Smooth muscle cell (in vitro differentiated cells): ENCODE data around the gene CHD6. TPM values are rescaled to one million over a fixed set of nuclear protein-coding genes. Genes with fewer than 3 reads are reported as not detected.
A peak's percentile ranks its signal among the peaks of the same experiment; 100 is the strongest.

Source experiments
- DNase-seq: peaks from one replicate; lab custom pipeline; 2025; ENCODE audit not compliant: unreplicated experiment; lab: John Stamatoyannopoulos, UW
- H2AFZ ChIP-seq: fragments of 200-600 bp; sonication (generic); 2 replicates; pipeline ENCODE4 v1.6.0; 2016; ENCODE audit warnings: antibody characterized with exemption, low read depth, mild to moderate bottlenecking
- H3F3A ChIP-seq: fragments of 200-600 bp; sonication (generic); 2 replicates; pipeline ENCODE4 v1.6.0; 2017; ENCODE audit warnings: antibody characterized with exemption, low read depth
- H3K27ac ChIP-seq: fragments of 200-600 bp; sonication (generic); 2 replicates; pipeline ENCODE4 v1.5.1; 2016; ENCODE audit warnings: low read depth, mild to moderate bottlenecking
- H3K27me3 ChIP-seq: fragments of 200-600 bp; sonication (generic); 2 replicates; pipeline ENCODE4 v1.6.1; 2016; ENCODE audit warnings: low read depth, mild to moderate bottlenecking
- H3K36me3 ChIP-seq: fragments of 200-600 bp; sonication (generic); 2 replicates; pipeline ENCODE4 v1.5.1; 2016; ENCODE audit warnings: low read depth
- H3K4me1 ChIP-seq: fragments of 200-600 bp; sonication (generic); 2 replicates; pipeline ENCODE4 v1.5.1; 2016; ENCODE audit warnings: low read depth
- H3K4me2 ChIP-seq: fragments of 200-600 bp; sonication (generic); 2 replicates; pipeline ENCODE4 v1.6.0; 2016; ENCODE audit warnings: mild to moderate bottlenecking
- H3K4me3 ChIP-seq: fragments of 200-600 bp; sonication (generic); 2 replicates; pipeline ENCODE4 v1.5.1; 2016; ENCODE audit warnings: mild to moderate bottlenecking
- H3K79me2 ChIP-seq: fragments of 200-600 bp; sonication (generic); 2 replicates; pipeline ENCODE4 v1.6.0; 2016; ENCODE audit warnings: low read depth, mild to moderate bottlenecking
- H3K9ac ChIP-seq: fragments of 200-600 bp; sonication (generic); 2 replicates; pipeline ENCODE4 v1.6.0; 2016; ENCODE audit warnings: low read depth
- H3K9me3 ChIP-seq: fragments of 200-600 bp; sonication (generic); replicated peaks from 2 replicates; pipeline ENCODE4 v1.5.1; 2016; ENCODE audit warnings: low read depth
- H4K20me1 ChIP-seq: fragments of 200-600 bp; sonication (generic); 2 replicates; pipeline ENCODE4 v1.6.0; 2016; ENCODE audit warnings: low read depth
- CTCF ChIP-seq: fragments of 200-600 bp; sonication (generic); IDR thresholded peaks from 2 replicates; pipeline ENCODE4 v1.5.1; 2017; ENCODE audit warnings: borderline replicate concordance, mild to moderate bottlenecking, antibody characterized with exemption; ENCODE audit not compliant: insufficient read depth, poor library complexity, severe bottlenecking
- WGBS: methylation state at CpG from one replicate; pipeline ENCODE4 v1.1.7; 2016; ENCODE audit warnings: low lambda C conversion rate; 5-methylcytosine and 5-hydroxymethylcytosine counted together
- polyA plus RNA-seq: library from polyadenylated mRNA; unstranded; fragments of >200 nt; fragmentation: Nextera tagmentation; extraction: Ambion mirVana; gene quantifications from 2 replicates; pipeline ENCODE4 v1.2.1, GENCODE V29; 2016
- total RNA-seq: library from RNA; depleted of rRNA; stranded (reverse); fragments of >200 nt; gene quantifications from 2 replicates; pipeline ENCODE4 v1.2.3, GENCODE V29; 2014

The CHD6 gene
- total and polyA plus RNA-seq, 2 experiments from 2014 or later = 41.7 to 47.8 TPM

- H3K4me2 ChIP-seq = peak overlapping the region; percentile 52
- no peaks in the 10 kb centered on the region for H3K9me3 ChIP-seq
- H3K4me3 ChIP-seq = no peak overlapping the region
- peaks cover 48% of the 10 kb centered on the region for H3K79me2 ChIP-seq
- no peaks in the 10 kb centered on the region for H3K36me3 ChIP-seq
- no peak overlapping the region for H3K27ac ChIP-seq
- WGBS = 76% methylated on average over 6 of the region's 6 CpGs
- peaks cover 94% of the 10 kb centered on the region for H4K20me1 ChIP-seq
- DNase-seq = no peak
- H3F3A ChIP-seq = no peaks in the 10 kb centered on the region
- H2AFZ ChIP-seq = no peak overlapping the region
- H3K9ac ChIP-seq = no peak overlapping the region
- H3K27me3 ChIP-seq = no peaks in the 10 kb centered on the region
- H3K4me1 ChIP-seq = no peaks in the 10 kb centered on the region
- TF ChIP-seq CTCF = no peak
These were observed 93.1 kb downstream of the CHD6 start for GRCh38 chr20:41524980-41525613.

DNA sequence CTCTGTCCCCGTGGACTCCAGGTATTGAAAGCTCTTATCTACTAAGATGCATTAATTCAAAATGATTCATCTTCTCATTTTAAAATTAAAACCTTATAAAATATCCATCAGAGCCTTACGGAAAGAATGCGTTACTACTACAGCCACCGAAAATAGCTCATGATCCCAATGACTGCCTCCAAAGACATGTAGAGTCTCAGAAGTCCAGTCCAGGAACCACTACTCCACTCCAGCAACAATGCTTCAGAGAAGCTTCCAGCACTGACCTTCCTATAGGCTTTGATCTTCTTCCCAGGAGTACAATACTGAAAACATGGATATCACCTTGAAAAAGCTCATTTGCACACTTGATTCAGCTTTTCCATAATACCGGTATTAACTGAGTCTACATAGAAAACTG, 94.3 kb downstream of the CHD6 start:
- TF ChIP-seq CTCF = no peak
- peaks cover 36% of the 10 kb centered on the region for H3K79me2 ChIP-seq
- H3K4me3 ChIP-seq = no peak overlapping the region
- H2AFZ ChIP-seq = no peak overlapping the region
- H3K9me3 ChIP-seq = no peaks in the 10 kb centered on the region
- no peak overlapping the region for H3K4me2 ChIP-seq
- no peak overlapping the region for H3K27ac ChIP-seq
- 96% methylated on average over 5 of the region's 5 CpGs for WGBS
- no peaks in the 10 kb centered on the region for H3K27me3 ChIP-seq
- no peak overlapping the region for H3K9ac ChIP-seq
- no peaks in the 10 kb centered on the region for H3F3A ChIP-seq
- H3K36me3 ChIP-seq = no peaks in the 10 kb centered on the region
- peaks cover 93% of the 10 kb centered on the region for H4K20me1 ChIP-seq
- no peaks in the 10 kb centered on the region for H3K4me1 ChIP-seq
- DNase-seq = no peak

DNA sequence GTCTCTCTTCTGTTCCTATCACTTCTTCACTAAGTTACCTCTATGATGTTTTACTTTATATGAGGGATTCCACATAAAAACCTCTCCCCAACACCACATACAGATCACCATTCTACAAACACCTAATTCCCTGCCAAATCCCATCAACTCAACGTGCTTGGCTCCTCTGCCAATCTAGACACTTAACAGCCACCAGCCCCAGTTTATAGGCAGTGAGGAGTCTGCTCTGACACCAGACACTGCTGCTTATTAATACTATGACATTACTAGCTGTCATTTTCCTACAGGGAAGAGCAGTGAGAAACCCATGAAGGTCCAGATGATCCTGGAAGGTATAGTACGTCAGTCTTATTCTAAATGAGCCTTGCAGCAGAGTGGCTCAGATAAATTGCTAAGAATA, 104.3 kb downstream of the CHD6 start:
- Histone ChIP-seq H3K9me3 (no peaks in the 10 kb centered on the region), H3K27me3 (no peaks in the 10 kb centered on the region), H3F3A (no peaks in the 10 kb centered on the region), H4K20me1 (peaks cover 83% of the 10 kb centered on the region), H3K4me2 (no peak overlapping the region), H3K9ac (no peak overlapping the region), H3K36me3 (no peaks in the 10 kb centered on the region), H3K4me3 (no peak overlapping the region), H3K79me2 (peaks cover 12% of the 10 kb centered on the region), H3K27ac (no peak overlapping the region), H3K4me1 (peaks cover 7% of the 10 kb centered on the region), H2AFZ (no peak overlapping the region)
- WGBS = 84% methylated on average over 2 of the region's 2 CpGs
- DNase-seq = no peak
- no peak for TF ChIP-seq CTCF

DNA sequence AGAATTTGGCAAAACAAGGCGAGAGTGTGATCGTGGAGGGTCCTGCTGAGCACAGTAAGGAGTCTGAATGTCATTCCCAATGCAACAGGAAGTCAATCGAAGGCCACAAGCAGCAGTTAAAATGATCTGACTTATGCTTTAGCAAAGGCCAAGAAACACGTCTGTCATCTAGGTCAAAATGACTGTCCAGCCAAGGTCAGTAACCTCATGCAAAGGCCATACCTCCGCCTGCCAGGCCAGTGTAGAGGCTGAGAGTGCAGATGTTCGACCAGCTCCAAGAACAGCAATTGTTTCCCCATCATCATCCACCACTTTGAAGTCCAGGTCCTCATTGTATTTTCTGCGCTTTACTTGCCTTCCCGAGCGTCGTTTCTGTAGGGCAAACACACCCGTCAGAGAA, 105.6 kb downstream of the CHD6 start:
- no peak overlapping the region for H2AFZ ChIP-seq
- TF ChIP-seq CTCF = no peak
- H4K20me1 ChIP-seq = peaks cover 83% of the 10 kb centered on the region
- WGBS = 97% methylated on average over 11 of the region's 11 CpGs
- H3K4me3 ChIP-seq = no peak overlapping the region
- peaks cover 7% of the 10 kb centered on the region for H3K4me1 ChIP-seq
- no peak overlapping the region for H3K9ac ChIP-seq
- H3K27me3 ChIP-seq = no peaks in the 10 kb centered on the region
- H3K4me2 ChIP-seq = no peak overlapping the region
- H3K79me2 ChIP-seq = peaks cover 2% of the 10 kb centered on the region
- H3K27ac ChIP-seq = no peak overlapping the region
- no peak for DNase-seq
- no peaks in the 10 kb centered on the region for H3F3A ChIP-seq
- H3K9me3 ChIP-seq = no peaks in the 10 kb centered on the region
- peaks cover 3% of the 10 kb centered on the region for H3K36me3 ChIP-seq
